Gastrocnemius medialis (tissue), 4 donors: ENCODE data around the gene GLI3. TPM values are rescaled to one million over a fixed set of nuclear protein-coding genes. Genes with fewer than 3 reads are reported as not detected.

Experiments used
- ATAC-seq, 2 donors: fragments of 150-250 bp; one replicate each; pipeline ENCODE4 v1.9.1; 2016
- DNase-seq, 2 donors: peaks; one replicate each; pipeline ENCODE4 v3.0.0-alpha.2; 2019
- H3K27ac ChIP-seq, 4 donors: fragments of 200-600 bp; sonication (generic); 1 replicate in 1 of 4; 2 replicates in 3 of 4; pipeline ENCODE4 v1.5.1; 2016 to 2018; ENCODE audit warnings: mild to moderate bottlenecking in 2 of 4, moderate library complexity in 1 of 4
- H3K27me3 ChIP-seq, 3 donors: fragments of 200-600 bp; sonication (generic) in 2 of 3; 1 replicate in 1 of 3; 2 replicates in 2 of 3; pipeline versions ENCODE4 v1.5.1 to v1.6.0; 2016 to 2019; ENCODE audit warnings: mild to moderate bottlenecking in 1 of 3, moderate library complexity in 1 of 3
- H3K36me3 ChIP-seq, 2 donors: fragments of 200-600 bp; sonication (generic) in 1 of 2; one replicate each; pipeline ENCODE4 v1.5.1; 2017 to 2018
- H3K4me1 ChIP-seq, 2 donors: fragments of 200-600 bp; sonication (generic) in 1 of 2; one replicate each; pipeline ENCODE4 v1.5.1; 2016 to 2017; ENCODE audit warnings: mild to moderate bottlenecking in 2 of 2
- H3K4me3 ChIP-seq, 4 donors: fragments of 200-600 bp; sonication (generic) in 3 of 4; 1 replicate in 1 of 4; 2 replicates in 3 of 4; pipeline ENCODE4 v1.5.1; 2016 to 2019; ENCODE audit warnings: mild to moderate bottlenecking in 2 of 4
- H3K9me3 ChIP-seq, 3 donors: fragments of 200-600 bp; sonication (generic) in 2 of 3; 1 replicate in 1 of 3; 2 replicates in 2 of 3; pipeline ENCODE4 v1.5.1; 2016 to 2019
- CTCF ChIP-seq, 5 experiments: fragments of 450-650 bp in 3 of 5; fragments of 200-600 bp in 2 of 5; sonication (generic) in 2 of 5; IDR thresholded peaks in 4 of 5; conservative IDR thresholded peaks in 1 of 5; 1 replicate in 4 of 5; 2 replicates in 1 of 5; pipeline ENCODE4 v1.5.1; 2016 to 2019; ENCODE audit warnings: antibody characterized with exemption in 5 of 5, mild to moderate bottlenecking in 3 of 5, moderate library complexity in 3 of 5
- POLR2A ChIP-seq, 2 donors: fragments of 450-650 bp; IDR thresholded peaks; one replicate each; pipeline ENCODE4 v1.6.1; 2017; ENCODE audit warnings: antibody characterized with exemption in 2 of 2, mild to moderate bottlenecking in 2 of 2, moderate library complexity in 2 of 2
- in situ Hi-C, 4 donors: fragments of 200-750 bp; cut with MboI; loops; one replicate each; pipeline versions ENCODE4 v1.15.0 to v1.8.0; 2017; ENCODE audit warnings: low sequenced_read_pairs in 4 of 4
- intact Hi-C: fragments of 100-400 bp; cut with DNase I; formaldehyde crosslinking; loops from one replicate; pipeline ENCODE4 v1.15.1; 2023; ENCODE audit warnings: low total_unique reads
- total RNA-seq, 4 donors: library from RNA; depleted of rRNA; stranded (reverse); fragments of >200 nt; gene quantifications; one replicate each; pipeline versions ENCODE4 v1.1.0 to v1.2.3, GENCODE V29; 2016

The GLI3 gene
- total RNA-seq, 4 donors from 2014 or later = 0.46 to 1.6 (median 0.81) TPM

GRCh38 chr7:41925946-41926345 is 311.1 kb downstream of the GLI3 start:
- H3K36me3 ChIP-seq = no peaks in the 10 kb centered on the region
- intact Hi-C loops = no loop called here
- no peak overlapping the region for H3K4me3 ChIP-seq
- ATAC-seq = no peak
- H3K27ac ChIP-seq = no peak overlapping the region
- H3K9me3 ChIP-seq = no peaks in the 10 kb centered on the region
- H3K4me1 ChIP-seq = no peaks in the 10 kb centered on the region
- TF ChIP-seq CTCF (IDR thresholded peaks at IDR 0.05 in 4 of 5, conservative IDR thresholded peaks at IDR 0.05 in 1 of 5) (no peak), POLR2A (IDR thresholded peaks at IDR 0.05) (no peak)
- no peaks in the 10 kb centered on the region for H3K27me3 ChIP-seq
- in situ Hi-C loops = no loop called here
- no peak for DNase-seq

- DNase-seq (no peak), ATAC-seq (no peak)
- Histone ChIP-seq H3K9me3 (no peaks in the 10 kb centered on the region), H3K27me3 (no peaks in the 10 kb centered on the region), H3K4me3 (no peak overlapping the region), H3K27ac (no peak overlapping the region), H3K36me3 (no peaks in the 10 kb centered on the region), H3K4me1 (no peaks in the 10 kb centered on the region)
- in situ Hi-C loops = no loop called here
- TF ChIP-seq POLR2A (IDR thresholded peaks at IDR 0.05) = no peak
- intact Hi-C loops = no loop called here
Observed at GRCh38 chr7:41924796-41925195, 312.2 kb downstream of the GLI3 start.

- no peak for TF ChIP-seq POLR2A (IDR thresholded peaks at IDR 0.05)
- TF ChIP-seq CTCF (IDR thresholded peaks at IDR 0.05 in 4 of 5, conservative IDR thresholded peaks at IDR 0.05 in 1 of 5) = no peak
- intact Hi-C loops (no loop called here), in situ Hi-C loops (no loop called here)
- no peaks in the 10 kb centered on the region for H3K36me3 ChIP-seq
- no peak for ATAC-seq
- no peak overlapping the region for H3K27ac ChIP-seq
- no peak for DNase-seq
- no peaks in the 10 kb centered on the region for H3K27me3 ChIP-seq
- no peaks in the 10 kb centered on the region for H3K9me3 ChIP-seq
- H3K4me1 ChIP-seq = no peaks in the 10 kb centered on the region
- H3K4me3 ChIP-seq = no peak overlapping the region
Observed at GRCh38 chr7:41922373-41922772, 314.6 kb downstream of the GLI3 start.

- DNase-seq = peak in 1 of 2 donors; percentile 49
- no peaks in the 10 kb centered on the region for H3K4me1 ChIP-seq
- TF ChIP-seq POLR2A (IDR thresholded peaks at IDR 0.05) = no peak
- TF ChIP-seq CTCF (IDR thresholded peaks at IDR 0.05 in 4 of 5, conservative IDR thresholded peaks at IDR 0.05 in 1 of 5) = no peak
- H3K4me3 ChIP-seq = no peak overlapping the region
- intact Hi-C loops (no loop called here), in situ Hi-C loops (no loop called here)
- no peaks in the 10 kb centered on the region for H3K9me3 ChIP-seq
- no peaks in the 10 kb centered on the region for H3K36me3 ChIP-seq
- H3K27ac ChIP-seq = no peak overlapping the region
- no peaks in the 10 kb centered on the region for H3K27me3 ChIP-seq
- ATAC-seq = peak; percentile 78 to 87
Observed at GRCh38 chr7:41921453-41921981, 315.5 kb downstream of the GLI3 start.

- Histone ChIP-seq H3K27ac (no peak overlapping the region), H3K27me3 (no peaks in the 10 kb centered on the region), H3K9me3 (no peaks in the 10 kb centered on the region), H3K4me3 (no peak overlapping the region), H3K36me3 (no peaks in the 10 kb centered on the region), H3K4me1 (no peaks in the 10 kb centered on the region)
- no peak for ATAC-seq
- in situ Hi-C loops (no loop called here), intact Hi-C loops (no loop called here)
- DNase-seq = no peak
- TF ChIP-seq CTCF (IDR thresholded peaks at IDR 0.05 in 4 of 5, conservative IDR thresholded peaks at IDR 0.05 in 1 of 5) (no peak), POLR2A (IDR thresholded peaks at IDR 0.05) (no peak)
Observed at GRCh38 chr7:41918597-41918996, 318.4 kb downstream of the GLI3 start.
